AG08396 (cell line): ENCODE results near the gene MLIP.

Source experiments
- DNase-seq: peaks from one replicate; pipeline ENCODE4 v3.0.0; 2012; ENCODE audit warnings: low spot score, mixed read lengths

The MLIP gene

GRCh38 chr6:54288474-54288873, 177.2 kb downstream of the MLIP start:
- DNase-seq: no peak

DNA sequence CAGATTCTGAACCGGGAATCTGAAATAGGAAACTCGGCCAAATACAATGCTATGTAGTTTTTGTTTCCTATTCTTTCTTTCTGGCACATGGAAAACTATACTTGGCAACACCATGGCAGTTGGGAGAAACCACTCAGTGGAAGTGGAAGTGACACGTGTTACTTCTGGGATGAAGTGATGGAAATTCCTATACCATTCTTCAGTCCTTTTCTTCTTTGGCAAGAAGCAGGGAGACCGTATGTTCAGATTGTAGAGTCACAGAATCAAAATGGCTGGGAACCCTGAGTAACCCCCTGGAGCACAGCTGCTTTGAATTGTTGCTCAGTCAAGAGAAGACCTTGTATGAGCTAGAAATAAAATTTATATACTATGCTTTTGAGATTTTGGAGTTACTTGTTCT, 178.2 kb downstream of the MLIP start:
- no peak for DNase-seq

DNA sequence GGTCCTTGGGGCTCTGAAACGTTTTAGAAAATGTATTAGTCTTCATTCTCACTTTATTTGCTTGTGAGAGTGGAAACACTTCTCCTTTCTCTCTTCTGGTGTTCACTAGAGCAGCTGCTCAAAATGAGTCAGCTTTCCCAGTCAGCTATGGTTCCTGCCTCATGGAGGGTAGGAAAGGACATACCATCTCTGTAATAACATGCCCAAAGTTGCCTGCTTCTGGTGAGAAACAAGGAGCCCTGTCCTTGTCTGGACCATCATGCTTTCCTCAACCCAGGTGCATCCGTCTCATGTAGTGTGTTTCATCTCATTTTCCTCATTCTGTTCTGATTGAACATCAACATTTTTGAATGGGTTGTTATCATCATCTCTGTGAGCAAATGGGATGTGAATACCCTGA, 179.9 kb downstream of the MLIP start:
- DNase-seq: no peak

DNA sequence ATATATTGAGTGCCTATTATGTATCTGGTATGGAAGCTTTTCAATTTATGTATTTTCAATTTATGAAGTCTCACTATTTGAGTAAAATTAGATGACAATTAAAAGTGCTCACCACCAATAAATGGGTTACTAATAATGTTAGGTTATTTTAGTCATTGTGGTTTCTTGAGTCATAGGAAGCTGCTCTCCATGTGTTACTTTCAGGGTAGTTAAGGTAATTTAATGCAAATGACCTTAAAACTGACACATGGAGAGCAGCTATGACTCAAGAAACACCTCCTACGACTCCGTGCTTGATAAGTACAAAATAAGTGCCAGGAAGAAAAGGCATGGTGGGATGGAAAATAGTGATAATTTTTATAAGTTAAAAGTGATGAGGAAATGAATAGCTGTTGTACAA, 180.5 kb downstream of the MLIP start:
- no peak for DNase-seq

GRCh38 chr6:54294965-54295532, 183.8 kb downstream of the MLIP start:
- no peak for DNase-seq

DNA sequence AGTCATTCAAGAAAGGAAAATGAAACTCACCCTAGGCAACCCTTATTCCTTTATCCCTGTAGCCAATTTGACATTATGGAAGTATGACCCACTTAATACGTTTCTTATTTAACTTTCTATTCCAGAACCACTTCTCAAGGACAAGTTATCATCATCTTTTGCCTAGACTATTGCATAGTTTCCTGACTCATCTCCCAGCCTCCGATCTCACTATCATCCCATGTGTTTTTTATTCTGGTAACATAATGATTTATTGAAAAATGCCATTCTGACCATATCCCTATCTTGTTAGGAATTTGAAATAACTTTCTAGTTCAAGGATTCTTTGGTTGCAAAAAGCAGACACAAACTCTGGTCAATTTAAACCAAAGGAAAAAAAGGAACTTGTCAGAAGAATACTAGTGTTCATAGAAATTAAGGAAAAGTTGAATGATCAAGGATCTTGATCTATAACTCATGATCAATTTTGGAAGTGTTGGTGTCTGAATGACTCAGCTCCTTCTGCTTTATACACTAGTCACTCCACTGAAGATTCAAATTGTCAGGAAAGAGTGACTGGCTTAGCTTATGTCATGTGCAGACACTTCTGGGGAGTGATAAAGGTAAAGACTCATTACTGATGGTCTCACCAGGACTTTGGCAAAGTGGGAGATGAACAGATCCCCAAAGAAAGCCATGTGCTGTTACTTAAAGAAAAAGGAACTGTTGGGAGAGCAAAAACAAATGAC, 188.5 kb downstream of the MLIP start:
- no peak for DNase-seq

GRCh38 chr6:54301770-54302169, 190.5 kb downstream of the MLIP start:
- no peak for DNase-seq

DNA sequence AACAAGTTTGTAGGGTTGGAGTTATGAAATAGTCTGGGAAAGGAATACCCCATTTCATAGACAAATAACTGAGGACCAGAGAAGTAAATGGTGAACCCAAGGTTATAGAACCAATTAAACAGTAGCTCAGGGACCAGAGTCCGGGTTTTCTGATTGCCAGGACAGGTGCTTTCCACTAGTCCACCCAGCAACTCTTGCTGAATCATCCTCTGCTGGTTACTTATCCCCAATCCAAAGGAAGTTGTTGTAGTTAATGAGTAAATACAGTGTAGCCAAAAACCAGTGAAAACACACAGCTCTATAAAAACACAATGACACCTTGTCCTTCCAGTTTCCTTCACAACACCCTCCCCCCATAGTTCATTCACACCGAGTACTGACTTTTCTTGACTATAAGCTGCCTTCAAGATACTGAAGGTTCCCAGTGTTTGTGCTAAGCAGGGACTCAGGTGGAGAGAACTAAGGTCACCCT, 196.2 kb downstream of the MLIP start:
- DNase-seq: no peak

- no peak for DNase-seq
Observed at GRCh38 chr6:54308289-54308985, 197.2 kb downstream of the MLIP start, which contains the start of gene TINAG. TINAG (plus strand) TSS chr6:54308441; CDS start chr6:54308551, 110 bp downstream.

GRCh38 chr6:54308986-54309315, 197.7 kb downstream of the MLIP start:
- no peak for DNase-seq

- no peak for DNase-seq
Observed at GRCh38 chr6:54310377-54311152, 199.3 kb downstream of the MLIP start.

- no peak for DNase-seq
Observed at GRCh38 chr6:54315656-54316055, 204.4 kb downstream of the MLIP start.
